A673 (cell line): ENCODE data around the gene RPL19. TPM values are rescaled to one million over a fixed set of nuclear protein-coding genes. Genes with fewer than 3 reads are reported as not detected.

ENCODE experiments used
- BruUV-seq: library from RNA; stranded (reverse); fragments of 400-500 nt; replicated peaks from 2 replicates; lab custom pipeline; 2021; lab: Mats Ljungman, UMichigan
- CTCF ChIA-PET: fragments of 300-600 bp; sonication (Branson Sonifier 250); formaldehyde crosslinking; loops from one replicate; lab custom pipeline; 2022; ENCODE audit warnings: antibody characterized with exemption; lab: Charles Lee
- POLR2A ChIA-PET: fragments of 300-600 bp; sonication (Branson Sonifier 250); formaldehyde crosslinking; loops from one replicate; lab custom pipeline; 2022; ENCODE audit warnings: antibody characterized with exemption; ENCODE audit not compliant: low non-redundant PET; lab: Charles Lee
- DNase-seq: peaks from one replicate; pipeline ENCODE4 v3.0.0-alpha.2; 2015; ENCODE audit warnings: low spot score
- H3K27ac ChIP-seq: fragments of 200-600 bp; sonication (generic); 2 replicates; pipeline ENCODE4 v1.5.1; 2016; ENCODE audit warnings: mixed run types, low read depth, mild to moderate bottlenecking, mixed read lengths, antibody characterized with exemption, low read length; ENCODE audit not compliant: poor library complexity, severe bottlenecking
- H3K27me3 ChIP-seq: fragments of 200-600 bp; sonication (generic); replicated peaks from 2 replicates; pipeline ENCODE4 v1.6.1; 2017; ENCODE audit warnings: mixed run types, low read depth, mild to moderate bottlenecking, mixed read lengths, antibody characterized with exemption, low read length; ENCODE audit not compliant: insufficient read depth, poor library complexity
- H3K36me3 ChIP-seq: fragments of 200-600 bp; sonication (generic); 2 replicates; pipeline ENCODE4 v1.6.1; 2016; ENCODE audit warnings: mixed run types, mild to moderate bottlenecking, mixed read lengths, antibody characterized with exemption, low read length; ENCODE audit not compliant: insufficient read depth, poor library complexity, severe bottlenecking
- H3K4me1 ChIP-seq: fragments of 200-600 bp; sonication (generic); 2 replicates; pipeline ENCODE4 v1.6.1; 2017; ENCODE audit warnings: mixed run types, mild to moderate bottlenecking, mixed read lengths, antibody characterized with exemption, low read length; ENCODE audit not compliant: insufficient read depth, poor library complexity, severe bottlenecking
- H3K4me3 ChIP-seq: fragments of 200-600 bp; sonication (generic); 2 replicates; pipeline ENCODE4 v1.5.1; 2016; ENCODE audit warnings: low read depth, mixed run types, mild to moderate bottlenecking, mixed read lengths, low read length; ENCODE audit not compliant: poor library complexity, severe bottlenecking
- H3K9me3 ChIP-seq: fragments of 200-600 bp; sonication (generic); 2 replicates; pipeline ENCODE4 v1.6.1; 2016; ENCODE audit warnings: mixed run types, low read depth, mild to moderate bottlenecking, mixed read lengths, antibody characterized with exemption, low read length; ENCODE audit not compliant: poor library complexity, severe bottlenecking
- CTCF ChIP-seq: fragments of 300-800, 200-600 bp; sonication (generic); conservative IDR thresholded peaks from 2 replicates; pipeline ENCODE4 v1.5.1; 2017; ENCODE audit warnings: low read depth, mild to moderate bottlenecking, antibody characterized with exemption, low read length, moderate library complexity, mixed read lengths
- EZH2 ChIP-seq: fragments of 200-600 bp; sonication (generic); IDR thresholded peaks from 2 replicates; pipeline ENCODE4 v1.6.1; 2017; ENCODE audit warnings: borderline replicate concordance, low read depth, mild to moderate bottlenecking, mixed read lengths, antibody characterized with exemption, low read length; ENCODE audit not compliant: poor library complexity, severe bottlenecking
- intact Hi-C: fragments of 100-400 bp; cut with micrococcal nuclease; formaldehyde crosslinking; loops from one replicate; pipeline ENCODE4 v1.10.0; 2022; ENCODE audit not compliant: unreplicated experiment
- total RNA-seq: library from RNA; stranded (reverse); gene quantifications from 2 replicates; pipeline ENCODE4 v1.2.3, GENCODE V29; 2021

Gene RPL19
- total RNA-seq, 1 experiment from 2014 or later: 950 TPM

- TF ChIP-seq EZH2 (no peak), CTCF (no peak)
- no peaks in the 10 kb centered on the region for H3K4me1 ChIP-seq
- H3K36me3 ChIP-seq: peaks cover 3% of the 10 kb centered on the region
- ChIA-PET CTCF (no interaction called here), POLR2A (no interaction called here)
- H3K9me3 ChIP-seq: no peaks in the 10 kb centered on the region
- no peaks in the 10 kb centered on the region for H3K27me3 ChIP-seq
- H3K27ac ChIP-seq: no peak overlapping the region
- no TSS peak for BruUV-seq
- no peak for DNase-seq
- intact Hi-C loops: no loop called here
- no peak overlapping the region for H3K4me3 ChIP-seq
Measured at GRCh38 chr17:39187152-39187830, 12.8 kb upstream of the RPL19 start.

GRCh38 chr17:39191750-39192510 lies 8.2 kb upstream of the RPL19 start:
- CTCF ChIA-PET: no interaction called here
- H3K9me3 ChIP-seq: no peaks in the 10 kb centered on the region
- H3K27me3 ChIP-seq: no peaks in the 10 kb centered on the region
- BruUV-seq: no TSS peak
- H3K4me1 ChIP-seq: peaks cover 16% of the 10 kb centered on the region
- TF ChIP-seq EZH2 (no peak), CTCF (no peak)
- intact Hi-C loops: no loop called here
- POLR2A ChIA-PET: no interaction called here
- H3K4me3 ChIP-seq: no peak overlapping the region
- H3K36me3 ChIP-seq: peaks cover 3% of the 10 kb centered on the region
- H3K27ac ChIP-seq: no peak overlapping the region
- DNase-seq: no peak

- H3K9me3 ChIP-seq: no peaks in the 10 kb centered on the region
- no peak overlapping the region for H3K27ac ChIP-seq
- no peaks in the 10 kb centered on the region for H3K27me3 ChIP-seq
- peaks cover 17% of the 10 kb centered on the region for H3K4me1 ChIP-seq
- DNase-seq: no peak
- no peak overlapping the region for H3K4me3 ChIP-seq
- intact Hi-C loops: no loop called here
- POLR2A ChIA-PET: no interaction called here
- no TSS peak for BruUV-seq
- TF ChIP-seq CTCF (no peak), EZH2 (no peak)
- CTCF ChIA-PET: no interaction called here
- H3K36me3 ChIP-seq: peaks cover 3% of the 10 kb centered on the region
Measured at GRCh38 chr17:39192901-39193300, 7.2 kb upstream of the RPL19 start.
